H1 (cell line): Measurements from ENCODE around the gene CPT1A. TPM values are rescaled to one million over a fixed set of nuclear protein-coding genes. Genes with fewer than 3 reads are reported as not detected.

Source experiments
- BRCA1 ChIP-seq: IDR thresholded peaks from 2 replicates; pipeline ENCODE4 v1.6.1; 2012; ENCODE audit warnings: low read depth, low read length, improper control_type of control experiment
- CTCF ChIP-seq, 3 experiments: IDR thresholded peaks; 1 replicate in 2 of 3; 2 replicates in 1 of 3; pipeline versions ENCODE4 v1.5.1 to v1.6.1; 2011; ENCODE audit warnings: low read length in 3 of 3, mild to moderate bottlenecking in 3 of 3, inconsistent platforms in 2 of 3, low read depth in 1 of 3, moderate library complexity in 1 of 3; ENCODE audit not compliant: insufficient read depth in 1 of 3; ENCODE audit errors: control extremely low read depth in 1 of 3
- EGR1 ChIP-seq: IDR thresholded peaks from 2 replicates; pipeline ENCODE4 v1.6.1; 2011; ENCODE audit warnings: low read depth, low read length, borderline replicate concordance
- EZH2 ChIP-seq: fragments of 200-600 bp; sonication (generic); IDR thresholded peaks from 2 replicates; pipeline ENCODE4 v1.7.1; 2012; ENCODE audit warnings: low read depth, mild to moderate bottlenecking, moderate library complexity, low read length, inconsistent platforms; ENCODE audit not compliant: severe bottlenecking
- HDAC2 ChIP-seq, 2 experiments: fragments of 300-600 bp in 1 of 2; sonication (generic) in 1 of 2; IDR thresholded peaks; 2 replicates each; pipeline ENCODE4 v1.6.1; 2011 to 2012; ENCODE audit warnings: low read depth in 2 of 2, low read length in 2 of 2, mild to moderate bottlenecking in 2 of 2, moderate library complexity in 2 of 2, borderline replicate concordance in 1 of 2, inconsistent platforms in 1 of 2
- KDM1A ChIP-seq: fragments of 200-600, 300-600 bp; sonication (generic); IDR thresholded peaks from 2 replicates; pipeline ENCODE4 v1.7.1; 2016; ENCODE audit warnings: mild to moderate bottlenecking, low read length, borderline replicate concordance
- MAFK ChIP-seq: IDR thresholded peaks from 2 replicates; pipeline ENCODE4 v1.6.1; 2012; ENCODE audit warnings: low read depth, mild to moderate bottlenecking, improper control_type of control experiment, low read length
- NANOG ChIP-seq: IDR thresholded peaks from 2 replicates; pipeline ENCODE4 v1.6.1; 2011; ENCODE audit warnings: low read length, low read depth, mild to moderate bottlenecking, inconsistent platforms; ENCODE audit not compliant: insufficient read depth, poor library complexity, severe bottlenecking
- NRF1 ChIP-seq: IDR thresholded peaks from 2 replicates; pipeline ENCODE4 v1.6.1; 2011; ENCODE audit warnings: mild to moderate bottlenecking, low read depth, low read length, improper control_type of control experiment
- POLR2AphosphoS5 ChIP-seq: IDR thresholded peaks from 2 replicates; pipeline ENCODE4 v1.6.1; 2011; ENCODE audit warnings: low read depth, low read length
- POU5F1 ChIP-seq: IDR thresholded peaks from 2 replicates; pipeline ENCODE4 v1.6.1; 2011; ENCODE audit warnings: low read depth, mild to moderate bottlenecking, low read length, moderate library complexity
- RAD21 ChIP-seq, 2 experiments: IDR thresholded peaks in 1 of 2; conservative IDR thresholded peaks in 1 of 2; 2 replicates each; pipeline ENCODE4 v1.6.1; 2011; ENCODE audit warnings: low read depth in 2 of 2, low read length in 2 of 2, improper control_type of control experiment in 1 of 2, inconsistent platforms in 1 of 2, mild to moderate bottlenecking in 1 of 2, moderate library complexity in 1 of 2
- RFX5 ChIP-seq: IDR thresholded peaks from 2 replicates; pipeline ENCODE4 v1.6.1; 2011; ENCODE audit warnings: low read depth, low read length, improper control_type of control experiment, borderline replicate concordance
- RNF2 ChIP-seq: fragments of 200-900, 300-1000 bp; sonication (generic); IDR thresholded peaks from 2 replicates; pipeline ENCODE4 v1.7.1; 2016; ENCODE audit warnings: borderline replicate concordance, low read depth, mild to moderate bottlenecking, antibody characterized with exemption, low read length; ENCODE audit not compliant: poor library complexity, severe bottlenecking; ENCODE audit errors: missing control alignments
- RXRA ChIP-seq: IDR thresholded peaks from 2 replicates; pipeline ENCODE4 v1.6.1; 2011; ENCODE audit warnings: low read depth, mild to moderate bottlenecking, low read length, moderate library complexity; ENCODE audit not compliant: insufficient read depth
- SAP30 ChIP-seq: fragments of 300-600 bp; sonication (generic); IDR thresholded peaks from 2 replicates; pipeline ENCODE4 v1.7.1; 2012; ENCODE audit warnings: low read length, moderate library complexity, mild to moderate bottlenecking, inconsistent platforms; ENCODE audit not compliant: insufficient read depth, insufficient replicate concordance
- SIX5 ChIP-seq: IDR thresholded peaks from 2 replicates; pipeline ENCODE4 v1.6.1; 2011; ENCODE audit warnings: mild to moderate bottlenecking, low read depth, low read length
- SP2 ChIP-seq: IDR thresholded peaks from 2 replicates; pipeline ENCODE4 v1.6.1; 2012; ENCODE audit warnings: mild to moderate bottlenecking, low read length, inconsistent platforms
- TBP ChIP-seq: IDR thresholded peaks from 2 replicates; pipeline ENCODE4 v1.6.1; 2011; ENCODE audit warnings: low read depth, low read length, improper control_type of control experiment
- TEAD4 ChIP-seq: IDR thresholded peaks from 2 replicates; pipeline ENCODE4 v1.6.1; 2012; ENCODE audit warnings: low read depth, low read length, inconsistent platforms, mixed read lengths
- ZNF274 ChIP-seq: IDR thresholded peaks from 2 replicates; pipeline ENCODE4 v1.7.0; 2012; ENCODE audit warnings: low read length, borderline replicate concordance; ENCODE audit errors: extremely low read depth
- polyA plus RNA-seq, 7 experiments: library from polyadenylated mRNA; depleted of rRNA in 3 of 7; stranded (reverse) in 5 of 7; unstranded in 2 of 7; fragments of >200 nt in 5 of 7; fragments of 200-250 nt in 2 of 7; gene quantifications; 1 replicate in 5 of 7; 2 replicates in 1 of 7; 4 replicates in 1 of 7; pipeline versions ENCODE4 v1.2.1 to v1.2.3, GENCODE V29; 2011 to 2013; ENCODE audit warnings: missing spikeins in 2 of 7, mixed read lengths in 2 of 7
- total RNA-seq: library from RNA; stranded (reverse); fragmentation: NEBNext Ultra II Directional; extraction: Animal tissue kit (Norgen Biotek cat#: 25700); gene quantifications from 2 replicates; pipeline ENCODE4 v1.2.1, GENCODE V29; 2021

The CPT1A gene
- total and polyA plus RNA-seq, 2 of the 8 experiments (the other 6 are each of a cell fraction or from before 2014, with no cell fraction given) = 2.9 to 12.2 TPM

DNA sequence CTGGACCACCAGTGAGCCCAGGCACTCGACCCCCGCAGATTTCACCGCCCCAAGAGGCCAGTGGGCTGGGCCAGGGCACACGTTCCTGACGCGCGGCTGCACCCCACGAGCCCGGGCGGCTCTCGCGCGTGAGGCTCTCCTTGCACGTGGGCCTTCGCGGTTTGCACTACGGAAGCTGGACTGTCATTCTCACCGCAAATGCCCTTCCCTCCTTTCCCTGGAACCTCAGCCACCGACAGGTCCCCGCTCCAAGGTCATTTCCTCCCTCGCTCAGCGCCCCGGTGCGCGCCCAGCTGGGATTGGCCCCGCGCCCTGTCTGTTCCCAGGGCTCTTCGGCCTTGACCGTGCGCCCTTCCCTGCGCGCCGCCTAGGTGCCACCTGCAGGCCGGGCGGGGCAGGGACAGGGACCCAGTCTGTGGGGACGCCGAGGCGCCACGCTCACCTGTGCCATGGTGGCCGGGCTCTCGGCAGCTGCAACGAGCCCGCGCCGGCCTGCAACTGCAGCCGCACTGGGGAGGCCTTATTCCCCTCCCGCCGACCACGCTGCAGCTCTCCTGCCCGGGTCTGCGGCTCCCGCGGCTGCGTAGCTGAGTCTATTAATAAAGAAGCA, 2.1 kb upstream of the CPT1A start (continued):
- TF ChIP-seq NRF1 = no peak
- TF ChIP-seq EZH2 = peak; percentile 47
- TF ChIP-seq SAP30 = no peak
- 0 out of 2 replicates have a peak, but pooled peaks have one; percentile 4 for TF ChIP-seq SP2
- TF ChIP-seq POLR2AphosphoS5 = no peak
- TF ChIP-seq RAD21 (IDR thresholded peaks at IDR 0.05 in 1 of 2, conservative IDR thresholded peaks at IDR 0.05 in 1 of 2; ENCODE audit: low read depth in 2 of 2, low read length in 2 of 2) = peak; percentile 59 to 71
- TF ChIP-seq SIX5 = no peak
- TF ChIP-seq RXRA = no peak
- no peak for TF ChIP-seq TBP
- no peak for TF ChIP-seq RFX5
- TF ChIP-seq KDM1A = peak; percentile 34; the same call in 1 of the 2 replicates
- no peak for TF ChIP-seq BRCA1
- TF ChIP-seq POU5F1 = no peak
- no peak for TF ChIP-seq ZNF274
- peak; percentile 51 to 70 (median 58) for TF ChIP-seq CTCF (IDR thresholded peaks at IDR 0.05; ENCODE audit: control extremely low read depth in 1 of 3, insufficient read depth in 1 of 3, low read depth in 1 of 3, low read length in 3 of 3)
- peak; percentile 71 for TF ChIP-seq RNF2
- TF ChIP-seq TEAD4 = no peak
- TF ChIP-seq NANOG = no peak
- no peak for TF ChIP-seq HDAC2 (IDR thresholded peaks at IDR 0.05; ENCODE audit: borderline replicate concordance in 1 of 2, low read depth in 2 of 2, low read length in 2 of 2)
- no peak for TF ChIP-seq EGR1
- TF ChIP-seq MAFK = no peak
